ENCODE measurements around the gene LAMP2. TPM values are rescaled to one million over a fixed set of nuclear protein-coding genes. Genes with fewer than 3 reads are reported as not detected.

Gene LAMP2
- total and polyA plus RNA-seq, 12 donors, result 14.9 to 88.7 (median 59.0) TPM

- H3K27ac ChIP-seq, result no peak overlapping the region
- no peaks in the 10 kb centered on the region for H3K36me3 ChIP-seq
- no peak overlapping the region for H3K4me3 ChIP-seq
- intact Hi-C loops (cut with DNase I), result loop anchor here in 1 of 10 donors (10.0 kb wide), 1 partner anchor 220 kb away; no protein-coding TSS in a partner anchor
- ATAC-seq (no peak), DNase-seq (no peak)
- H3K27me3 ChIP-seq, result no peaks in the 10 kb centered on the region
- no peaks in the 10 kb centered on the region for H3K9me3 ChIP-seq
- TF ChIP-seq CTCF (IDR thresholded peaks at IDR 0.05), result no peak
- H3K4me1 ChIP-seq, result peaks cover 0 to 63% (median 30%) of the 10 kb centered on the region in 9 donors
- WGBS, 2 donors, result 66 to 87% methylated on average over 4 of the region's 4 CpGs
These were observed 4.7 kb downstream of the LAMP2 start for GRCh38 chrX:120464411-120464810.

- 92 to 95% methylated on average over 1 of the region's 1 CpG for WGBS, 2 donors
- H3K27me3 ChIP-seq, result no peaks in the 10 kb centered on the region
These were observed 5.9 kb downstream of the LAMP2 start for GRCh38 chrX:120463241-120463640.

GRCh38 chrX:120462370-120462769 is 6.7 kb downstream of the LAMP2 start:
- H3K27me3 ChIP-seq, result no peaks in the 10 kb centered on the region
- no peaks in the 10 kb centered on the region for H3K36me3 ChIP-seq
- intact Hi-C loops (cut with DNase I), result loop anchor here in 1 of 10 donors (10.0 kb wide), 1 partner anchor 218 kb away; no protein-coding TSS in a partner anchor
- peak overlapping the region in 1 of 10 donors; percentile 21 for H3K27ac ChIP-seq
- H3K4me3 ChIP-seq, result no peak overlapping the region
- no peaks in the 10 kb centered on the region for H3K9me3 ChIP-seq
- ATAC-seq, result no peak
- TF ChIP-seq CTCF (IDR thresholded peaks at IDR 0.05), result no peak
- WGBS, 2 donors, result 85 to 100% methylated on average over 2 of the region's 2 CpGs
- H3K4me1 ChIP-seq, result peaks cover 0 to 72% (median 32%) of the 10 kb centered on the region in 9 donors
- DNase-seq, result no peak

More at GRCh38 chrX:120463241-120463640, 5.9 kb downstream of the LAMP2 start:
- H3K4me1 ChIP-seq, result peaks cover 0 to 67% (median 30%) of the 10 kb centered on the region in 9 donors
- no peak overlapping the region for H3K27ac ChIP-seq
- DNase-seq, result no peak
- H3K36me3 ChIP-seq, result no peaks in the 10 kb centered on the region
- H3K4me3 ChIP-seq, result no peak overlapping the region
- intact Hi-C loops (cut with DNase I), result loop anchor here in 1 of 10 donors (10.0 kb wide), 1 partner anchor 218 kb away; no protein-coding TSS in a partner anchor
- TF ChIP-seq CTCF (IDR thresholded peaks at IDR 0.05), result no peak
- ATAC-seq, result no peak
- H3K9me3 ChIP-seq, result no peaks in the 10 kb centered on the region

GRCh38 chrX:120459309-120459708 is 9.8 kb downstream of the LAMP2 start:
- Histone ChIP-seq H3K4me1 (peaks cover 0 to 61% (median 21%) of the 10 kb centered on the region in 9 donors), H3K36me3 (peaks cover 0 to 22% (median 0%) of the 10 kb centered on the region in 9 donors), H3K4me3 (no peak overlapping the region), H3K27me3 (no peaks in the 10 kb centered on the region), H3K27ac (no peak overlapping the region), H3K9me3 (no peaks in the 10 kb centered on the region)
- intact Hi-C loops (cut with DNase I), result loop anchor here in 2 of 10 donors (10.0 kb wide), 1 partner anchor 95 kb away; the partner anchor contains the start of gene ATP1B4 (in 2 of the 2)
- DNase-seq (no peak), ATAC-seq (no peak)
- no peak for TF ChIP-seq CTCF (IDR thresholded peaks at IDR 0.05)
